IPS DF 4.7 (cell line): ENCODE results near the gene DLX5.

Source experiments
- DNase-seq: peaks from one replicate; pipeline ENCODE4 v3.0.0-alpha.2; 2013; ENCODE audit warnings: low spot score; ENCODE audit errors: extremely low read depth

DLX5 gene

DNA sequence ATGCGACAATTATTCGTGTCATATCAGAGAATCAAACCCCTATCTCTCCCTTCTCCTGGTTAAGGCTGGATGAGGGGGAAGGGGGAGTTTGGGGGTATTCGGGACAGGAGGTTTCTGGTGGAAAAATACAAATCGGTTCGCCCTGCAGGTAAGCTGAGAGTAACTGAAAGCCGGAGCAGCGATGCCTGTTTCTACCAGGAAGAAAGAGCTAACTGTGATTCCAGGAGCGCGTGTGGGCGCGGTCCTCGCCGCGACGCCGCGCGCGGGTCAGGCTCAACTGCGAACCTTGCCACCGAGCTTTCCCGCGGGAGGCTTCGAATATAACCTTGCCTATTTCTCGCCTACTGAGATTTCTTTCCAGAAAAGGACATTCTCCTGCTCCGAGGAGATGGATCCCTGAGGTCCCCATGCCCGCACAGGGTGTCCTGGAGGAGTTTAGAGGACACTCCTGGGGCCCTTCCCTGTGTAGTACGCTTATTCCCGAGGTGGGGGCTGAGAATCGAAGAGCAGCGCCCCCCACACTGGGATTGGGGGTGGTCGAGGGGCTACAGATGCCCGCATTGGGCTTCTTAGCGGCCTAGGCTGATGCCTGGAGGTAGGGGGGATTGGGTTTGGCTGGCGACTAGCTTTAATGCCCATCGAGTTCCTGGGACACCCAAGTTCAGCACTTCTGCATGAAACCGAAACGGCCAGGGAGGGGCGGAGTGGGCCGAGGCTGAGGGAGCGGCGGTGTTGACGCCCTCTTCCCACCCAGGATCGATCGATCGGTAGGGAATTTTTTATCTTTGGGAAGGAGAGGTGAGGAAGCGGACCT, 32.2 kb downstream of the DLX5 start:
- no peak for DNase-seq

DNA sequence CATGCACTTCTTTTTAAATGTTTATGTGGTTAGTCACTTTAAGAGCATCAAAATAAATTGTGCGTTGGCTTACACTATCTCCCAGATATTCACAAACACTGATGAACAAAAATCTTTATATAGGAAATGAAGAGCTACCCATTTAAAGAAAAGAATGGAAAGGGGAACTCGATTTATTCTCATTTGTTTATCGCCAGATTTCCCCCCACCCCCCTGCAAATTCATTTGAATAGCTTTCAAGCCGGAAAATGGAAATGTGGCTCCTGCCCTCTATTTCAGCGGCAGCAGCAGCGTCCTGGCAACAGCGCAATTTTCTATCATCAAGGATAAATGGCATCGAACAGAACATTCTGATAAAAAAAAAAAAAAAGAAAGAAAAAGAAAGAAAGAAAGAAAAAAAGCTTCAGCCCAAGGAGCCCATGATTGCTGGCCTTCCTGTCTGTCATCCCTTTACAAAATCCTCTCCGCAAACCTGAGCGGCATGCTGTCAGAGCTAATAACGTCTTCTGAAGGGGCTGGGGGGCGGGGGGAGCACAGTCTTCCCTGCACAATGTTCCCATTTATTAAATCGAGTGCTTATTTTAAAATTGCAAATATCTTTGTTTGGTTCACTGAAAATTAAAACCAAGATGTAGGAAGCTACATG, 33.0 kb downstream of the DLX5 start:
- no peak for DNase-seq

DNA sequence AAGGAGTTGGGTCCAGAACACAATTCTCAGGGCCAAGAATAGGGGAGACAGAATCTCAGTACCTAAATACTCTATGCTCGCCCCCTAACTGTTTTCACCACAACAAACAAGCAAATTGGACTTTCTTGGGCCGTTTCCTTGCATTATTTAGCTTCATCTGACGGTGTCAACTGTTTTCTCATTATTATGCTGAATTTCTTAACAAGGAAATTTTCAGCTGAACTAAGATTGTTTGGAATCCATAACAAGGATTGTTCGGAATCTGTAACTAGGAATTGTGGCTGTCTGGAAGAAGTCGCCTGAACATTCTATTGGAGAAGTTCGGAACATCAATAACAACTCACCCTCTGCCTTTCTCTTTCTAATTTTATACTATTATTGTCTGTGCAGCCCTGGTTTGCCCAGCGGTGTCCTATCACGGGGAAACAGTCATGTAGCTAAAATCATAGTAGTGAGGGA, 34.7 kb downstream of the DLX5 start:
- no peak for DNase-seq

DNA sequence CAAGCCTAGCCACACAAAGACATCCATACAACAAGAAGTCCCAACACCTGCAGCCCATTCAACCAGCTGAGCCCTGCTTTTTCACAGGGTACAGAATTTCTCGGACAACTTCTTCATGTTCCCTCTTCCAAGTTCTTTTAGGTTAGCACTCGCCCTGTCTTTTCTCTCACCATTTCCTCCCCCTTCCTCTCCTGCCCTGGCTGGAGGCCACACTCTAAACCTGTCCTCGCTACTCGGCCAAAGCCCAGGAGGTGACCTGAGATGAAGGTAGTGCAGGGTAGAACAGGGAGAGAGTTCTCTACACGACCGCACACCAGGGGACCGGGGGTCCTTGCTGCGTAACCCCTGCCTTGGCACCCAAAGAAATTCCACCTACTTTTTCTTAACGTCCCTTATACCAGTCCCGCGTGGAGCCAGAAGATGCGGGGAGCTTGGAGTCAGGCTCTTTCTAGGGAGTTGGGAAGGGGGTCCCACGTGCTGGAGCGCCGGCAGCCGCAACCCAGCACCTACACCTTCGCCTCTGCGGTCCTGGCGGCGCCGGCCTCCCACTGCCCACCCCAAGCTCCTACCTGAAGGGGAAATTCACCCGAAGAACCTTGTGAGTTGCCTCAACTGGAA, 35.3 kb downstream of the DLX5 start:
- no peak for DNase-seq

DNA sequence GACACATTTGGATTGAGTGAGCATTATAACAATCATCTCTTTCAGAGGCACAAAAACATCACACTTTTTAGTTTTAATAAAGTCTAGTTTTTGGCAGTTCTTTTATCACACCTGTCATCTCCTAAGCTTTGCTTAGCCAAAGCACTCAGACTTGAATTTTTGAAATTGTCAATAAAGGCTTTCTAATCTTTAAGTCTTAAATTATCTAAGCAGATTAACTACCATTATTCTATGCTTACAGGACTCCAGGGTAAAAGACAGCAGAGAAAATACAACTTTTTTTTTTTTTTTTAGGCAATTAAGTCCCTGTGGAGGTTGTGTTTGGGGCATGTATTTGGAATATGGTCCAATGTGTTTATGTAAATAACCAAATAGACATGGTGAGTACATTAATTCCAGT, 36.9 kb downstream of the DLX5 start:
- DNase-seq, result no peak

DNA sequence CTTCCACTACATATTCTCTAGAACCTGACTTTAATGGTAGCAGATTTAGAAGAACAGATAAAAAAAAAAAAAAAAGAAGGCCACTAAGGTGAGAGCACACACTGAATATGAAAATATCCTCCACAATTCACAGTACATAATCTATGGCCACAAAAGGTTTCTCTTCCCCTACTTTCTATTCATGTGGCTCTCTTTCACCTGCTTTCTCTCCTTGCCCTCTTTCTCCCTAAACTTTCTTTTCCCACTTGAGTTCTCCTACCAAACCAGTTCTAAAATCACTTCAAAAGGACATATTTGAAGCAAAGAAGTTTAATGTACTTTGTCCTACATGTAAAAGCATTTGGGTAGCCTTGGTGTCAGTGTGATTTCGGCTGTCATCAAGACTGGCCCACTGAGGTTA, 37.7 kb downstream of the DLX5 start:
- no peak for DNase-seq

DNA sequence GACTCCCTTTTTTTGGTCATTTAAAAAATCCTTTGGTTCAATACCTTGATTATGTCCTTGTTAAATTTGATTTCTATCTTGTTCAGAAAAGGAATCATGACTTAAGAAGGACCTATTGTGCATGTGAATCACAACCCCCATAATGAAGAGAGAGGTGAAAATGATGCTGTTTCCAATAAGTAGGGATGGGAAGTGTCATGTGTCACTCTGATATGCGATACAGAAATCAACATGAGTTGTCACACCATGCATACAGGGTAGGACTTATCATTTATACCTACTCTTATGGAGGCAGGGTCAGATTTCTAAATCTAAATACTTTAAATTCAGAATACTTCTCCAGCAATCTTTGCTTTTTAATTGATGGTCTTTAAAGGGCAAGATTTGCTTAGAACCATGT, 38.6 kb downstream of the DLX5 start:
- DNase-seq, result no peak

DNA sequence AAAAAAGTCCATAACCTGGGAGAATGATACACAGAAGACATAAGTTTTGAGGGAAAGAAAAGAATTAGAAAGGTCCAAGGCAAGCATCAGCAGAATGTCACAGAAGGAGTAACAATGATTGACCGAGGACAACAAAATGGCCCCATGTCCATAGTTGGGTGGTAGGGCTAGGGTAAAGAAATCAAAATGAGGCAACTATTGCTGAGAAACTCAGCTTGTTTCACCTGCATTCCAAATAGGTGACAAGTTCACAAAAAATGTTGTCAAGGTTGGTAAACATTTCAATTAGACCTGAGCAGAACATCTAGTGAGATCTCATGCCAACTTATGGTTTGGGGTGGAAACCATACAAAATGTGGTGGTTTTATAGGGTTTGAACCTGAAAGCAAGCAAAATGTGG, 42.0 kb downstream of the DLX5 start:
- DNase-seq, result no peak

DNA sequence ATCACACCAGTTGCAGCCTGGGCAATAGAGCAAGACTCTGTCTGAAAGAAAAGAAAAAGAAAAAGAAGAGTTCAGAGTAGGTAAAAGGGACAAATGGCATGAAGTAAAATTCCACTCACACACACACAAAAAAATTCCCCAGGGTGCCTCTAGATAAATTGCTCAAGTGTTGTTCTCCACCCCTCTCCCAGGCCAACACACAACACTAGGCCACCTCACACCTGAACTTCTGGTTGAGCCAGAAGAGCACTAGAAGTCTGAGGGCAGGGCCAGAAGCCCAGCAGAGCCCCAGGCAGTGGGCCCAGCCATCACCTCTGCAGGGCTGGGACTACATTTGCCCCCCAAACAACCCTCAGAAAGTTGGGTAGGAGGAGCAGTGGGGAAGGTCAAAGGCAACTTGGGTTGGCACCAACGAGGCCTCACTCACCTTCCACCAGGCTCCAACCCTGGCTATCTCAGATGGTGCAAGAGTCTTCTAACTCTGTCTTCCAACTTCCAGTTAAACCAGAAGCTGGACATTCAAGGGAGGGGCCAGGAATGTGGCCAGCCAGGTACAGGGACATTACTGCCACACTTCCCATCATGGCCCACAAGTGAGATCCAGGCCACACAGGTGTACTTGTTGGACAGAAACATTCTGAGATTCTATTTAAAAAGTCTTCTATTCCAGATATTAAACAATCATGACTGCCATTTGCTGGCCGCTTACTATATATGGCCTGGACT, 44.9 kb downstream of the DLX5 start:
- DNase-seq, result no peak

DNA sequence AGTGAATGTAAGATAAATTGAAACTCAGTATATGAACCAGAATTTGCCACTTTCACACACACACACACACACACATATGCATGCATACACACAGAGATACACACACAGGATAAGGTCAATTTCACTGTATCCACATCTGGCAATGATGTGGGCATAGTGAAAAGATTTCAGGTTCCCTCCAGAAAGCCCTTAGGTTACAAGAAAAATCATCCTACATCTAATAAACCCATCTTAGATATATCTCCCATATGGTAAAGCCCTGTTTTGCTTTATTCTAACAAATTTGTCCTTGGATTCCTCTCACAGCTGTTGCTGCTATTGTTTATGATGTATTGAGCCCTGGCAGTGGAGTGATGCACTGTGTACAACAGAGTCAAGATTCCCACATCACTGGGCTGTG, 47.2 kb downstream of the DLX5 start:
- no peak for DNase-seq

DNA sequence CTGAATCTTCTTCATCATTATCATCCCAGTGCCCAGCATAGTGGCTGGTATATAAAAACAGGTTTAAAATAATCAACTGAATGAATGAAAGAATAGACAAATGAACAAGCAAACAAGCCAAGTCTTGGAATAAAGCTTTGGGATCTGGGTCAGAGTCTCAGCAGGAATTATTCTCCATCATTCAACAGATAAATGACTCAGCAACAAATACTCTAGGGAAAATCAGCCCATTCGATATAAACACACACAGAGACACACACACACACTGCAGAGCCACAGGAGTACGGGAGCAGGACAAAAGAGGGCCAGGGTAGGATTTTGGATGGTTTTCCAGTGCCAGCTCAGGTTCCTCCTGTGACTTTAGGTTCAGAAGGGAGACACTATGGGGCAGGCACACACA, 48.5 kb downstream of the DLX5 start:
- DNase-seq, result no peak

DNA sequence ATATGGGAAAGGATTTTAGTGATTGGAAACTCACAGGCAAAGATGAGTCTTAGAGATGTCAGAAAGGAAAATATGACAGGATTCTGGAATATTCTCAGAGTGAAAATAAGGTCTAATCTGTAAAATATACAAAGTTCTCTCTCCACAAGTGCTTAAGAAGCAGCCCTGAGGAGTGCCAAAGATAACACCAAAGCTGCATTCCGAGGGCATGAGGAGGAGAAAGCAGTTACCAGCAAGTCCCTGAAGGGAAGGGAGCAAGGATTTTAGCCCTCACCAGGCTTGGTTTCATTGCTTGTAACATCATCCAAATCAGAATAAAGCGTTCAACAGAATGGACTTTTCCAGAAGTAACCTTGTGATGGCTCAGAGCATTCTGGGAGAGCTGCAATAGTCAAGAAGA, 50.6 kb downstream of the DLX5 start:
- DNase-seq, result no peak

DNA sequence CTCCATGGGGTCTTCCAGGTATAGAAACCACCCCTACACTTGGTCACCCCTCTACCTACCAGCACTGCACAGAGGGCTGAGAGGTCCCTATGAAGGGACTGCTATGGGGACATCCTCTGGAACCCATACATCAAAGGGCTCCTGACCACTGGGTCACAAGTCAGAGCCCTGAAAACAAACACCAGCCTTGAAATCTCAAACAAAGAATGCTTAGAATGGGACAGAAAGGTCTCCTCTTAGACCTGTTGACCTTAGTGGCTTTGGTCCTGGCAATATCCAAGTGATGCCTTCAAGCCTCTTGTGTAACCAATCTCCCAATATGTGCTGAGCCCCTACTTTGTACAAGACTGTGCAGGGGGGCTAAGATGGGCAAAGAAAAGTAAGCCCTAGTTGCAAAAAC, 53.9 kb downstream of the DLX5 start:
- no peak for DNase-seq
